Activated CD4-positive, alpha-beta T cell treated with anti-CD3 and anti-CD28 coated beads, Interleukin-2, amount 50 U/mL, for 24 hours (primary cell): ENCODE results near the gene HEXIM2.
"Not testable (repeated sequence)": the region's sequence is repeated elsewhere in the genome, so short reads cannot be mapped to it uniquely, and the experiment has no call there.

Experiments used
- DNase-seq, 2 donors: peaks; one replicate each; pipeline ENCODE4 v3.0.0-alpha.2; 2020; ENCODE audit warnings: low read depth in 1 of 2, low spot score in 1 of 2

The HEXIM2 gene, protein sequence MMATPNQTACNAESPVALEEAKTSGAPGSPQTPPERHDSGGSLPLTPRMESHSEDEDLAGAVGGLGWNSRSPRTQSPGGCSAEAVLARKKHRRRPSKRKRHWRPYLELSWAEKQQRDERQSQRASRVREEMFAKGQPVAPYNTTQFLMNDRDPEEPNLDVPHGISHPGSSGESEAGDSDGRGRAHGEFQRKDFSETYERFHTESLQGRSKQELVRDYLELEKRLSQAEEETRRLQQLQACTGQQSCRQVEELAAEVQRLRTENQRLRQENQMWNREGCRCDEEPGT

DNA sequence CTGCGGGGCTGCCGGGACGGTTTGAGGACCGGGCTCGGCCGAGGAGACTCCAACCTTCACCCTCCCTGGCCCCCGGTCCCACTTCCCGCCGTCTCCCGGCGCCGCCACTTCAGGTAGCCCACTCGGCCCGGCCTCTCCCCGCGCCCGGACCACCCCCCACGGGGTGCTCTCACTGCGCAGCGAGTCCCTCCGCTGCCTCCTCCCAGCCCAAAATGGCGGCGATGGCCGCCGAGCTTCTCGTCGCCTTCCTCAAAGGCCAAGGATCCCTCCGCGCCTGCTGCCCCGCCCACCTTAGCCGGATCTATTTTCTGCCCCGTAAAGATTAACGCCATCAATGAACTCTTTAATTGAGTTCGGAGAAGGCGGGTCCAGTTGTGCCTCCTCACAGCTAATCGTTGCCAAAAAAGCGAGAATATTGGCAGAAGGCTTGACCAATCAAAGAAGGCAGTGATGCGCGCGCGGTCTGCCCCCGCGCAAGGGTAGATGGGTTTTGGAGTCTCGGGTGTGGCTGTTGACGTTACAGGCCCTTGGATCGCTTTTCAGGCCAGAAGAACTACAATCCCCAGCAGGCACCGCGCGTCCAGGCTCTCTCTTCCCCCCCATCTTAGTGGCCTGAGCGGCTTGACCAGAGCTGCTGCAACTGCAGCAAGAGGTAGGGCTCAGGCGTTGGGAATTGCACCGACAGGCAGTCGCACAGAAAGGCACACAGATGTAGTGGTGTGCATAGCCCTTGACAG, at the start of gene HEXIM2:
HEXIM2 (plus strand) TSS at position 588 of the 737 bp plus-strand sequence. CDS start 919 bp downstream, outside the sequence.
- peak; percentile 96 to 98 for DNase-seq

DNA sequence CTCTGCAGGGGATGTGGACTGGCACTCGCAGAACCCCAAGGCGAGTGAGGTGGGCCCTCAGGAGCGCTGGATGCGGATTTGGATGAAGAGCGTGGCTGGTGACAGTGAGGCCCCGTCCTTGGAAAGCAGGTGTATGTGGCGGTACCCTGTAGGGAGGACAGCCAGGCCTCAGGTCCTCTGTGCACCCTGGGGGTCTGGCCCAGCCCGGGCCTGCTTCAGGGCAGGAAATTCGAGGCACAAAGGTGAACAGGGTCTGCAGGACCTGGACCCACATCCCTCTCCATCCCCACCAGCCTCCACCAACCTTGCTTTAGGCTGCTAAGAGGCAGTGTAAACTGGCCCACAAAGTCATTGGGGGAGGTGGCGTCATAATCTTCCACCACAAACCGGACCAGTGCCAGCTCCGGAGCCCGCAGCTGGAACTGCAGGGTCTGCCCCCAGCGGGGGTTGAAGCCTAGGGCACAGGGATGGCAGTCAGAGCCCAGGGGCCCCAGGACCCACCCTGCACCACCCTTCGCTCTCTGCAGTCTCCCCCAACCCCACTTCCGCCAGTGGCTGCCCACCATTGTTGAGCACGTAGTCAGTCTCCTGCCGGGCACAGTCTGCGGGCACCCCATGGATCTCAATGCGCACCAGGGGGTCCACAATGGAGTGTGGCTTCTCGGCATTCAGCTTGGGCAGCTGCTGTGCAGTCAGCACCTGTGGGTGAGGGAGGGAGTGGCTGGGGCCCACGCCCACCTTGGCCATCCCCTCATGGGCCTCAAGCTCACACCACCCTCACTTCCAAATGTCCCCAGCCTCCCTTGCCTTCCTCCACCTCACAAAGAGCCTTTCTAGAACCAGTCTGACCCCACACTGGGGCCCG, 48.9 kb upstream of the HEXIM2 start:
- DNase-seq: no peak

DNA sequence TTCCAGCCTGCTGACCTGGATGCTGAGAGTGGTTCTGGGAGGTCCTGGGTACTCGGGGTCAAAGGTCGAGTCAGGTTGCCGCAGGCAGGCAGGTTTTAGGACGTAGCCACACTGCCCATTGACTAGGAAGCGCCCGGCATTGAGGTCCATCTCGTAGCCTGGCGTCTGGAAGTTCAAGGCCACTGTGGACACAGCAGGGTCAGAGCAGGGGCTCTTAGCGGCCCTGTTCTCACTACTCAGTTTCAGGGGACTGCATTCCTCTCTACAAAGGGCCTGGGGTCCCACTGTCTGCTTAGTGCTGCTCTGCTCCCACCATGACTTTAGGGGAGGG, 48.3 kb upstream of the HEXIM2 start:
- no peak for DNase-seq

DNA sequence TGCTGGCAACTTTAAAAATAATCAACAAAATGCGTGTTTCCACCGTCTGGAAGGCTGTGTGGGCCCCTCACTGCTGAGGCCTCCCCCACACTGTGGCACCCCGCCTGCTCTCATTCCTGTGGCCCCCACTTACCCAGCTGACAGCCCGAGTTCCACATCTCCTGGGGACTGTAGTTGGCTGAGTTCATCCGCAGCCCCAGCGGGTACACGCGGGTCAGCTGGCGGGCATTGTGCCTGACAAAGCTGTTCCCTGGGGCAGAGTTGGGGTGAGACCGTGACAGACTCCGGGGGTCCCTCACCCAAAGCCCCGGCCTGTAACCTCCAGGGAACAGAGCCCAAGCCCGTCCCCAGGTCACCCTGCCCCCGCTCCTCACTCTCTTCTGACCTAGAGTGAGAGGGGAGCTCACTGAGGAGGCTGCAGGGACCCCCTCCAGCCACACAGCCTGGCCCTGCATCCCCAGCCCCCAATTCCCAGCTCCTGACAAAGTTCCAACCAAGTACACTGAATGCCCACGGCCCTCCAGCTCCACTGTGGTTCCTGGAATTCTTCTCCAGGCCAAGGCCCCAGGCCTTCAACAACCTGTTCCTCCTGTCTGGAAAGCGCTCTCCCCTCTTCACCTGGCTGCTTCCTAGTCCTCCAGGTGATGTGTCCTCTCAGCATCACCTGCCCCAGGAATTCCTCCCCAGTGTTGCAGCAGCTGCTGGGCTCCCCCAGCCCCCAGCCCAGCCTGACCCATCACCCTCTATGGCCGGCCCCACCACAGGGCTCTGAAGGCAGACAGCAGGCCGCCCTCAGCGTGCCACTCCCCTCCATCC, 47.4 kb upstream of the HEXIM2 start:
- DNase-seq: no peak

DNA sequence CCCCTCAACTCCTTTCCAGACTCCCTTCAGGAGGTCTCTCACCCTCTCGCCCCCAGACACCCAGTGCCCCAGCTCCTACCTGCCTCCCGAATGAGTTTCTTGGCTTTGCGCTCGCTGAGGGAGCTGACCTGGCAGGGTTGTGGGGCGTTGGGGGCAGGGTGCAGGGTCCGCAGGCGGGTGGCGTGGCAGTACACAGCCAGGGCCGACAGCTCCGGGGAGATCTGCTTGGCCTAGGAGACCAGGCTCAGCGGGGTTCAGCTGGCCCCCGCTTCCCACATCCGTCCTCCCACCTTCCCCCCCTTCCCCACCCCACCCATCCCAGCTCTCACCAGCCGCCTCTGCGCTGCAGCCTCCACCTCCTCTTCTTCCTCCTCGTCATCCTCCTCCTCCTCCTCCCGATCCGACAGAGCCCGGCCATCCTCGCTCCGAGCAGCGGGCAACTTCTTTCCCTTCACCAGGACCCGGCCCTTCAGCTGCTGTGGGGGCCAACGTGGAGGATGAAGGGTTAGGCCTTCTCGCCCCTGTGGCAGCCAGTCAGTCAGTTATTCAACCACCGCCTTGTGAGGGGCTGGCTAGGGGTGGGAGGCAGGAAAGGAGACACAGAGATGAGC, 46.6 kb upstream of the HEXIM2 start:
- DNase-seq: no peak

DNA sequence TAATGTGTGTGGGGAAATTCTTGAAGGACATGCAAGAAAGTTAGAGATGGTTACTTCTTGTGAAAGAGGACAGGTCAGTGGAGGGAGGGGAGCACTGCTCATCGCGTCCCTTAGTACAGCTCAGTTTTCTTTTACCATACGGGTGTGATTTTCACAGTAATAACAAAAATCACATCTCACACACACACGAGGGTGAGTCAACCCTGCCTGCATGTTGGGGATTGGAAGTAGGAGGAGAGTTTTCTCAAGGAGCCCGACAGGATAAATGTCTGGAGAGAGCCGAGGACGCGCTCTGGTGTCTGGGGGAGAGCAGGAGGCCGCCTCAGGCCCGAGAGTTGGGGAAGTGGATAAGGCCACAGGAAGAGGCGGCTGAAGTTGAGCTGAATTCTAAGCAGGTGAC, 45.8 kb upstream of the HEXIM2 start:
- no peak for DNase-seq

DNA sequence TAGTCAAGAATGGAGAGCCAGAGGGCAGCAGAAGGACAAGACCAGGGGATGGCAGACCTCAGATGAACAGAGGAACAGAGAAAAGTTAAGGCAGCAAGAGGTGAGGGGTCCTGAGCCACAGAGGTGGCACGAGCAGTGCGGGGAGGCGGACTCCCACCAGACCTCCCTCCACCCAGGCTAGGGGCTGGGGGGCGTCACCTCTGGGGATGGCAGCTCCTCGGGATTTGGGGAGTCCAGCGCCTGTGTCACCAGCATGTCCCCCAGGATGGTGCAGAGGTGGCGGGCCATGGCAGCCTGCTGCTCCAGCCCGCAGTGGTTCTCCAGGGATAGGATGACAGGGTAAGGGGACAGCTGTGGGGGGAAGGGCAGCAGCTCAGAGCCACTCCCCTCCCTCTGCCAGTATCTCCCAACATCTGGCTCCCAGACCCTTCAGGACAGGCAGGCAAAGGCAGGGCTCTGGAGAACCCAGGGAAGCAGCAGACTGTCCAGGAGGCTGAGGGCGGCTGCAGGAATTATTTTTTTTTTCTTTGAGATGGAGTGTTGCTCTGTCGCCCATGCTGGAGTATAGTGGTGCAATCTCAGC, 45.1 kb upstream of the HEXIM2 start:
- no peak for DNase-seq

DNA sequence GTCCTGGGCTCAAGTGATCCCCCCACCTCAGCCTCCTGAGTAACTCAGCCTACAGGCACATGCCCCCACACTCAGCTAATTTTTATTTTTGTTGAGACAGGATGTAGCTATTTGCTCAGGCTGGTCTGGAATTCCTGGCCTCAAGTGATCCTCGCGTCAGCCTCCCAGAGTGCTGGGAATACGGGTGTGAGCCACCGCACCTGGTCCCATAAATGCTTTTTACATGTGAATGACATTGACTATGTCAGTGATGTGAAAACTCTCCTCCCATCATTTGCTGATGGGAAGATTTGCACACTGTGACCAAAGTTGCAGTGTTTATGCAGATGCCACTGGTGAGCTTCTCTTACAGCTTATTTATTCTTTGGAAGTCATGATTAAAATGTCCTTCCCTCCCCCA, 44.3 kb upstream of the HEXIM2 start:
- no peak for DNase-seq

DNA sequence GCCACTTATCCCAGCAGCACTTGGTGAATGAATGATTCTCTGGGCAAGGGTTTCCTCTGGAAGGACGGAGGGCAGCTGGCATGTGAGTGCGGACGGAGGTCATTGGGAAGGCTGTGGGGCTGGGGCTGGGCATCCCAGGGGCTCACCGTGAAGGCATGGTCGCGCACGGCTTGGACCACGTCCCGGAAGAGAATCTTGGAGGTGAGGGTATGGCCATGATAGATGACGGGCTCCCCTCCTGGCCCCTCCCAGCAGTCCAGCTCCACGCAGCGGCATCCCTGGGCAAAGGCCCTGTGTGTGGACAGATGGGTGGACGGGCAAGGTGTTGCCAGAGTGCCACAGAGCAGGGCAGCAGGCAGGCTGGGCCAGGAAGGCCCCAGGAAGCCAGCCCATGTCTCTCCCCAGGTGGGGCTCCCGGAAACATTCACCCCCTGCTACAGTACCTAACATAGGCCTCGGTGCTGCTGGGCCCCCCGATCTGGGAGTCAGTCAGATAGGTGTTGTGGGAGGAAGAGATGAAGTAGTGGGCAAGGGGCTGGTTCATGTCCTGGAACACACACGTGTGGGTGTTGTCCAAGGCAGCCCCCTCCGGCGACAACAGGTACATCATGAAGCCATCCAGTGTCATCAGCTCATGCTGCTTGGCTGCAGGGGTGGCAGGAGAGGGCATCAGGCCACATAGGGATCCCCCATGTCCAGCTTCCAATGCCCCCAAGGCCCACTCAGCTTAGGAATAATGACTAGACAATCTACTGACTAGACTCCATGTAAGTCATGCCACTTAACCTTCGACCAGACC, 43.6 kb upstream of the HEXIM2 start:
- no peak for DNase-seq

DNA sequence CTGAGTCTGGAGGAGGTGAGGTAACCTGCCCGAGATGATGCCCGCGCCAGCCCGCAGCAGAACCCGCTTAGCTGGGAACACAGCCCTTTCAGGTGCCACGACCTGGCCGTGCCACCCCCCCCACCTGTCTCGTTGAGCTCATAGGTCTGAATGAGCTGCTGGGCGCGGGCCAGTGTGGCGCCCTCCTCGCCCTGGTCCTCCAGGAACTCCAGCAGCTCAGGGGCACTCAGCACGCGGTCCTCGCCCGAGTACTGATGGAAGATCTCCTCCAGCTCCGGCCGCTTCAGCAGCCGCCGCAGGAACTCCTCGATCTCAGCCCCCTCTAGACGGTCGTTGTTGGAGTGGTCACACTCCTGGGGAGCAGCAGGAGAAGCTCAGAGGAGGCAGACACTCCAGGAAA, 43.0 kb upstream of the HEXIM2 start:
- DNase-seq: no peak

DNA sequence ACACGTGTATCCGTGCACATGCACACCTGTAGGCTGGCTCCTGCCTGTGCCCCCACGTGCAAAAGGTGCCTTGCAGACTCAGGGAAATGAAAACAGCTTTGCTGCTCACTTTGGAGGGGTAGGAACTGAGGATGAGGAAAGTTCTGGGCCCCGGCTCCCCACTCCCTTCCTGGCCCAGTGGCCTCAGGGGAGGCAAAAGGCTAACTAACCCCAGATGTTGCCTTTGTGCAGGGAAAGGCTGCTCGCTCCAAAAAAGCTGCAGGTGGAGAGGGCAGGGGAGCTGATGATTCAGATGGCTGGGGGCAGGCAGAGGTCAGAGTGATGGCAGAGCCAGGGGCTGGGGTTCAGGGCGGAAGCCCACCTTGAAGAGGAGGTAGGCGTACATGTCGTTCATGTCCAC, 41.7 kb upstream of the HEXIM2 start:
- DNase-seq: no peak

DNA sequence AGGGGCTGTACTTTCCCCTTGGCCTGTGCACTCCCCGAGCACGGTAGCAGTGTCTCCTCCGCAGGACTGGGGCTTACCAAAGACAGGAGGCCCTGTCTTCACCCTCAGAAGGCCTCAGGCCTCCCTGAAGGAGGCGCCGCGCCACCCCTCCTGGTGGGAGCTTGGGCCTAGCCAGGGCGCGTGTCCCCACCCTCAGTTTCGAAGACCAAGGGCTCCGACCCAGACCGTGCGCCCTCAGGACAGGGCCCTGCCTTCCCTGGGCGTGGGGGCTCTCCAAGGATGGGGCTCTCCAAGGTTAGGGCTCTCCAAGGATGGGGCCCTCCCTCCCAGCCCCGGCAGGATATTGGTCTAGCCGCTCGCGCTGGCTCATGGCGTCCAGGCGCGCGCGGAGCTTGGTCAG, 41.1 kb upstream of the HEXIM2 start:
- DNase-seq: no peak

DNA sequence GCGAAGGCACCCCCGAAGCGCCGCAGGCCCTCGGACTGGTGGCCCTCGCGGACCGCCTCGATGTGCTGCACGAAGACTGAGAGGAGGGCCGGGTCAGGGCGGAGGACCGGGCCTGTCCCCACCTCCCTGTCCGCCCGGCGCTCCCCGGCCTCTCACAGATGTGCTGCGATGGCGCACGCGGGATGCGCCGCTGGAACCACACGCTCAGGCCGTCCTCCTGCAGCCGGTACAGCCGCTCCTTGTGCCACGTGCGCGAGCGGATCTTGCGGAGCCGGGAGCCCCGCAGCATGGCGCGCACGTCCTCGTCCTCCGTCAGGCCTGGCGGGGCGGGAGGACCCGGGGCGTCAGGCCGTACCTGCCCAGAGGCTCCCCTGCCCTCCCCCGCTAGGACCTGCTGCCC, 40.6 kb upstream of the HEXIM2 start:
- no peak for DNase-seq

DNA sequence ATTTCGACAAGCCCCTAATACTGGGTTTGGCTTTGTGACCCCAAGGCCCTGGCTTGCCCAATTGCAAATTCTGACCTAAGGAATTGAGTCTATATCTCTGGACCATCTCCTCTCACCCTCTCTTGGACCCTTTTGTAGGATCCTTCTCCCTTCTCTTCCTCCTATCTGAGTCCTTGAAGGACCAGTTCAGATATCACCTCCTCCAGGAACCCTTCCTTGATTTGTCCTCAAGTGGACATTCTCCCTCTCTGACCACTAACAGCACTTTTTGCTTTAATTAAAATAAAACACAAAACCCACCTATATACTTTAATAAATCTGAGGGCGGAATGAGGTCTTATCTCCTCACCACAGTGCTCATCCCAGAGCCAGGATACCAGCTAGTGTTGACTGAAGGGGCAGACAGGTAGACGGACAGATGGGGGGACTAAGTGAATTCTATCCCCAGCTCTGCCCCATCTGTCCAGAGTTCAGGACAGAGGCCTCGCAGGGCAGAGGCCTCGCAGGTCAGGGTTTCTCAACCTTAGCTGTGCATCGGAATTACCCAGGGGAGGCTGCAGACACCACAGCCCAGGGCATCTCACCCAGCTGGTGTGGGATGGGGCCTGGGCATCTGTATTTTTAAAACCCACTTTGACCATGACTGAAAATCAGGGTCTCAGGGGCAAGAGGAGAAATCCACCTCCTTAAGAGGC, 38.5 kb upstream of the HEXIM2 start:
- DNase-seq: no peak

DNA sequence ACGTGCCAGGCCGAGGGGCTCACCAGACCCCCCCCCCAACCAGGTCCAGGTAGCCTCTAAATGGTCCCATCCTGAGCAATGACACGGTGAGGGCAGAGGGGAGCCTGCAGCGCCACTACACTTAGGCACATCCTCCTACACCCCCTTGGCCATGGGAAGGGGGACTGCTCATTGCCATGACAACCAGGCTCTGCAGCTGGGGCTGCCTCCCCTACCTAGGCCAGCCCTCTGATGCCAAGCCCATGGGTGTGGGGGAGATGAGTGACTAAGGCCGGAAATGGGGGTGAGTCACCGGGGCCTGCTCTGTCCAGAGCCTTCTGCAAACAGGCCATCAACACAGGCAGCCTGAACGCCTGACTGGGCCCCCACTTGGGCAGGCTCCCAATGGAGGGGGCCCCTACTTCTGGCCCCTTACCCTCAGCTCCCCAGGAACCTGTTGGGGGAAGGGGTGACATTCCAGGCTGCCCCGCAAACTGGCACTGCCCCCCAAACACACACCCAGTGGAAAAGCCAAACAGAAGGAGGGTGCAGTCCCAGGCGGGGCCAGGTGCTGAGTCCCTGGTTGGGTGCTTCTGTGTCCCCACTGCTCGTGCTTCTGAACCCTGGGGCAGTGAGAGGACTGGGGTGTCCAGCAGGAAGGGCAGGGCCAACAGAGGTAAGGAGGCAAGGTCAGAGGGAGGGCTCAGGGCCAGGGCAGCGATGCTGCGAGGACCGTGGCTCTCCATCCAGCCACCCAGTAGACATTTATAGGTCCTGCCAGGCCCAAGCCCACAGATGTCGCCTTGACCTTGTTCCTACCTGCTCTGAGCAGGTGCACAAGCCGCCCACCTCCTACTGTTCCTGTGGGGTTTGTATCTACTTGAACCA, 37.5 kb upstream of the HEXIM2 start:
- DNase-seq: no peak

DNA sequence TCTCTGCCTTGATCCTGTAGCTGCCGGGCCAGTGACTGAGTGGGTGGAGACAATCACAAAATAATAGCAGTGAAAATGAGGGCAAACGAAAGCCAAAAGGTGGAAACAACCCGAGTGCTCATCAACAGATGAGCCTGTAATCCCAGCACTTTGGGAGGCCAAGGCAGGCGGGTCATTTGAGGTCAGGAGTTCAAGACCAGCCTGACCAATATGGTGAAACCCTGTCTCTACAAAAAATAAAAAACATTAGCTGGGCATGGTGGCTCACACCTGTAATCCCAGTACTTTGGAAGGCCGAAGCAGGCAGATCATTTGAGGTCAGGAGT, 36.9 kb upstream of the HEXIM2 start:
- not testable (repeated sequence) for DNase-seq

DNA sequence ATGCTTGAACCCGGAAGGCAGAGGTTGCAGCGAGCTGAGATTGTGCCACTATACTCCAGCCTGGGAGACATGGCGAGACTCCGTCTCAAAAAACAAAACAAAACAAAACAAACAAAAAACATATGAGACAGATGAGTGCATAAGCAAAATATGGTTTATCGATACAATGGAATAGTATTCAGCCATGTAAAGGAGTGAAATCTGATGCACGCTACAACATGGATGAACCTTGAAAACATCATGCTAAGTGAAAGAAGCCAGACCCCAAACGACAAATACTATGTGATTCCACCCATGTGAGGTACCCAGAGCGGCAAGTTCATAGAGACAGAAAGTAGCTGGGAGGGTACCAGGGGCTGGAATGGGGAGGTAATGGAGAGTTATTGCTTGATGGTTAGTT, 36.2 kb upstream of the HEXIM2 start:
- no peak for DNase-seq

DNA sequence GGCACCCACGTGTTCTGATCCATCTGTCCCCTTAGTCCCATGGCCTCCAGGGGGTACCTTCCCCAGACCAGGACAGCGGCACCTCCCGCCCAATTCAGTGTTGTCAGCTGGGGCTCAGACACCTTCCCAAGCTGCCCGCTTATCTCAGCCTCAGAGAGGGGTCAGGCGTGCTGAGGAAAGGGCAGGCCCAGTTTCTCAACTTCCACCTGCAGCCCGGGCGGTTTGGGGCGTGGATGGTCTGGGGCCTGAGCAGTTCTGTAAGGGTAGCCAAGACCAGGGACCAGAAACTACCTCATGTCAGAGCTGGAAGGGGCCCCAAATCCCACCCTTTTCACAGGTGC, 34.5 kb upstream of the HEXIM2 start:
- no peak for DNase-seq
